ENCODE data around the gene DSCAM. TPM values are rescaled to one million over a fixed set of nuclear protein-coding genes. Genes with fewer than 3 reads are reported as not detected.
A peak's percentile ranks its signal among the peaks of the same experiment; 100 is the strongest.
"Not testable (repeated sequence)": the region's sequence is repeated elsewhere in the genome, so short reads cannot be mapped to it uniquely, and the experiment has no call there.

The DSCAM gene
- total RNA-seq, result under 1 TPM in 2 of 4 donors, not detected in 2; 0.04 to 0.06 TPM

- no peaks in the 10 kb centered on the region for H3K9me3 ChIP-seq
- DNase-seq, result no peak
- peak within 1 kb of the TSS in 1 of 4 donors; percentile 52 for H3K4me3 ChIP-seq
- H3K27me3 ChIP-seq, result peaks cover 0 to 83% (median 2%) of the 10 kb centered on the region in 4 donors
- no peak for TF ChIP-seq CTCF (IDR thresholded peaks at IDR 0.05)
- no peak for TF ChIP-seq POLR2A (IDR thresholded peaks at IDR 0.05)
- peaks cover 0 to 14% (median 6%) of the 10 kb centered on the region in 3 donors for H3K4me1 ChIP-seq
- 23 to 28% methylated on average over 7 to 12 of the region's 94 CpGs for WGBS, 2 donors
- intact Hi-C loops (cut with DNase I), result no loop called here
- no peak within 1 kb of the TSS for H3K27ac ChIP-seq
- H3K36me3 ChIP-seq, result no peaks in the 10 kb centered on the region
Observed at GRCh38 chr21:40846587-40847411, at the start of gene DSCAM. Gene DSCAM (minus strand): TSS chr21:40847158. CDS start chr21:40846661, 497 bp downstream.

- intact Hi-C loops (cut with DNase I); H3K27me3 ChIP-seq; H3K4me3 ChIP-seq; H3K9me3 ChIP-seq; DNase-seq; H3K36me3 ChIP-seq; H3K4me1 ChIP-seq; H3K27ac ChIP-seq: not testable (repeated sequence)
- WGBS, 2 donors, result 76 to 84% methylated on average over 3 of the region's 3 CpGs
Observed at GRCh38 chr21:40895697-40896096, 48.7 kb upstream of the DSCAM start.

GRCh38 chr21:40886931-40887330, 40.0 kb upstream of the DSCAM start:
- Histone ChIP-seq H3K9me3 (no peaks in the 10 kb centered on the region), H3K27ac (no peak overlapping the region), H3K36me3 (no peaks in the 10 kb centered on the region), H3K4me3 (no peak overlapping the region), H3K27me3 (no peaks in the 10 kb centered on the region), H3K4me1 (peaks cover 0 to 18% (median 0%) of the 10 kb centered on the region in 3 donors)
- whole genome bisulfite sequencing, 2 donors, result 46 to 49% methylated on average over 4 of the region's 4 CpGs
- TF ChIP-seq POLR2A (IDR thresholded peaks at IDR 0.05), result no peak
- TF ChIP-seq CTCF (IDR thresholded peaks at IDR 0.05), result no peak
- DNase-seq, result no peak
- intact Hi-C loops (cut with DNase I), result no loop called here

- TF ChIP-seq CTCF (IDR thresholded peaks at IDR 0.05) (no peak), POLR2A (IDR thresholded peaks at IDR 0.05) (no peak)
- no peaks in the 10 kb centered on the region for H3K27me3 ChIP-seq
- peaks cover 0 to 24% (median 0%) of the 10 kb centered on the region in 3 donors for H3K4me1 ChIP-seq
- DNase-seq, result no peak
- H3K4me3 ChIP-seq, result no peak overlapping the region
- no peaks in the 10 kb centered on the region for H3K36me3 ChIP-seq
- intact Hi-C loops (cut with DNase I), result no loop called here
- no peaks in the 10 kb centered on the region for H3K9me3 ChIP-seq
- H3K27ac ChIP-seq, result no peak overlapping the region
- 74 to 80% methylated on average over 3 of the region's 3 CpGs for WGBS, 2 donors
Observed at GRCh38 chr21:40886006-40886405, 39.0 kb upstream of the DSCAM start.

- TF ChIP-seq POLR2A (IDR thresholded peaks at IDR 0.05) (no peak), CTCF (IDR thresholded peaks at IDR 0.05) (no peak)
- 80 to 83% methylated on average over 7 of the region's 7 CpGs for WGBS, 2 donors
- no peak for DNase-seq
Observed at GRCh38 chr21:40882192-40882915, 35.4 kb upstream of the DSCAM start.

More at GRCh38 chr21:40882192-40882915, 35.4 kb upstream of the DSCAM start:
- H3K27ac ChIP-seq, result no peak overlapping the region
- no peaks in the 10 kb centered on the region for H3K9me3 ChIP-seq
- H3K36me3 ChIP-seq, result no peaks in the 10 kb centered on the region
- no peaks in the 10 kb centered on the region for H3K27me3 ChIP-seq
- intact Hi-C loops (cut with DNase I), result no loop called here
- no peak overlapping the region for H3K4me3 ChIP-seq
- H3K4me1 ChIP-seq, result peaks cover 0 to 22% (median 0%) of the 10 kb centered on the region in 3 donors
